Activated gamma-delta T cell treated with anti-CD3 and anti-CD28 coated beads, Interleukin-2, amount 50 U/mL, for 16 hours (primary cell): ENCODE results near the gene CSNK1G3.

Source experiments
- DNase-seq: peaks from one replicate; pipeline ENCODE4 v3.0.0-alpha.2; 2020; ENCODE audit warnings: low read depth

Gene CSNK1G3

DNA sequence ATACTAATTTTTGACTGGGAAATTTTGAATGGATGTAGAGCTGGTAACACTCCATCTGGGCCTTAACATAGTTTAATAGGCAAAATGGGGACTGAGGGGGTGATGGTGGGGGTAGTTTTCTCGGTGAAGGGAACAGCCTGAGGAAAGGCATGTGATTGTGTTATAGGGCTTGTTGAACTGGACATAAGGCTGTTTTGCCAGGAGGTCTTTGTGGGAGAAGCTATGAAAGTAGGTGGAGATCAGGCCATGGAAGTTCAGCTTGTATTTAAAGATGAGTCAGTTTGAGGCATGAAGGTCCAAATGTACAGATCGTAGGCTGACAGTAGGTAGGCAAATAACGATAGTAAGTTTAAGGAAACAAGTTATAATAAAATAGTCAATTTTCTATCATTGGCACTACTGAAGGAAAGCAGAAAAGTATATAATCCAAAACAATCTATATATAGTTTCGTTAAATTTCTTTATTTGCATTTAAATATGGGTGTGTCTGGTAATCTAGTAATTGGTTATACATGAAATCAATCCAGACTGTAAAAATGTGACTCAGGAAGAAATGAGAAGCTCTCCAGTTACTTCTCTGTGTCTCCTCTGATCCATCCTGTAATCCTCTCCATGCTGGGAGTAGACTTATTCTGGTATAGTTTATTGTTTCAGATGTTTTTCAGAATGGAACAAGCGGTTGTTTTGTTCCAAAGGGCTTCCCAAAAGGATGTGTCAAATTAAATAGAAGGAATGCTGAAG, 2.8 kb downstream of the CSNK1G3 start:
- DNase-seq, result no peak

DNA sequence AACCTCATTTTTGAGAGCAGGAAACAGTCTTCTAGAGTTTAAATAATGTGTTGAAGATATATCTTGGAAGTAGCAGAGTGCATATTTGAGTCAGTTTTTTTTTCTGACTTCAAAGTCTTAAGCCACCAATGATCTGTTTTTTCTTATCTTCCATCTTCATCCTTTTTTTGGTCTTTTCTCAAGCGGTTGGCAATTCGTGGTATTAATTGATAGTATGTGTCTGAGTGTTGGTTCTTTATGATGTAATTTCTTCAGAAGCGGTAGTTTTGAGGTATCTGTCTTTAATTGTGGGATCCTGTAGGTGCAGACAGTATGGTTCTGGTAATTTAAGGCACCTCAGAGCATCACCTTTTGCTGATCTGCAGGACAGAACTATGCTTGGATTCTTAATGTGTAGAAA, 3.9 kb downstream of the CSNK1G3 start:
- DNase-seq, result no peak

DNA sequence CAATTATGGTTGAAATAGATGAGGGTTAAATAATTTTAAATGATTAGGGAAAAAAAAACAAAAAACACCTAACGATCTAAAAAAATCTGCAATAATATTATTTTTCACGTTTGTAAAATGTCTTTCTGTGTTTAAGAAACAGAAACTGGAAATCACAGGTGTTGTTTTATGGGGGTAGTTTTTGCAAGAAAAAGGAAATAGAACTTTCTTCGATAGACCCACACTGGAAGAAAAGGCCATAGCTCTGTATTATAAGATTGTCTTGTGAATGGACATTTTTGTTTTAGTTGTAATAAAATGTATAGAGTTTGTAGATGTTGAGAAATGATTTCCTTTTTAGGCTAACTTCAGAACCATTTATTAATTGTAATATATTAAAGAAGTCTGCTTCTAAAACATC, 5.5 kb downstream of the CSNK1G3 start:
- no peak for DNase-seq

DNA sequence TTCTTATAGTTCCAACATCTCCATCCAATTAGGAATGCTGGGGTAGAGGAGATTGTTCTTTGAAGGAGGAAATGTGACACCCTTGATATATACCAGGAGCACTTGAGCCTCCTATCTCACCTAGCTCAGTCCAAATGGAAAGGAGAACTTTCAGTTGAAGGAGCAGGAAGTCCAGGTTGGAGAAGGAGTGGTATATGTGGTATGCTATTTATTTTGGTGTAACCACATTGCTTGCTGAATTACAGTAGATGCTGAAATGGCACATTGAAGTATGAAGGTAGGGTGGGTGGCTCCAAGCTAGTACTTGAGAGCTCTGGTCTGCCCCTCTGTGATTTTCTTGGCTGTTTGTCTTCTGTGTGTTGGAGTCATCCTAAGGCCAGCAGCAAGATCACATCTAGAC, 6.1 kb downstream of the CSNK1G3 start:
- no peak for DNase-seq

DNA sequence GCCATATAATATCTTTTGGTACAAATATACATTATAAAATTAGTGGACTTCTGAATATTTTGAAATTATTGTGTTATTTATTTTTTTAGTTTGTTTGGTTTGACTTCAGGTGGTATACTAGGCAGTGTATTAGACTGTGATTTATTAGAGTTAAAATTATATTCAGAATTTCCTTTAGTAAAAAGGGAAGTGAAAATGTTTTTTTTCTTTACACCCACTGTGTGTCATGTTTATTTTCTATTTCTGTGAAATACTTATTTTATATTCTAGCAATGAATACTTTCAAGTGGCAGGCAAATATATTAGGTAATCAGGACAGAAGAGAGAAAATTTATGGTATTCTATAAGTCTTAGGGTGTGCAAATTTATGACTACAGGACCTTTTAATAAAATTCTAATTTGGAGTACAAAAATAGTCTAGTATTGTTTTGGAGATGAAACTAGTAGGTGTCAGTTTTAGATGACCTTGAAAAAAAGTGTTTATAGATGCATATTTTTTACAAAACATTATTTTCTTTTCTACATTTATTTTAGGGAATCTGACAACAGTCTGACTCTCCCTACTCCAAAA, 8.8 kb downstream of the CSNK1G3 start:
- DNase-seq, result no peak

DNA sequence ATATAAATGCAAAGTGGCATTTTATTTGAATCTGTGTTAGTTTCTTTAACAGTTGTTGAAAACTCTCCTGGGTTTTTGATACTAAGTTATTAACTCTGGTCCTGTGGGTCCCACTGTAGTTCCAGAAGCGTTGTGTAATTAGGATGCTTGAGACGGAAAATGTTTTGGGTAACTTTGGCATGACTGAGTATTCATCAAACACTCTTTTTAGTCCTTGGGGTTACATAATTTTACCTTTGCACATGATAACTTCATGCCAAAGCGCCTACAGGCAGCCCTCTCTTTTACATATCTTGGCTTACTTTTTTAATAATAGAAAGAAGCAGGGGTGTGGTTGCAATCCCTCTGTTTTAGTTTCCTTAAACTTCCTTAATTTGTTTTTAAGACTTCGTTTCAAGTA, 12.2 kb downstream of the CSNK1G3 start:
- no peak for DNase-seq

DNA sequence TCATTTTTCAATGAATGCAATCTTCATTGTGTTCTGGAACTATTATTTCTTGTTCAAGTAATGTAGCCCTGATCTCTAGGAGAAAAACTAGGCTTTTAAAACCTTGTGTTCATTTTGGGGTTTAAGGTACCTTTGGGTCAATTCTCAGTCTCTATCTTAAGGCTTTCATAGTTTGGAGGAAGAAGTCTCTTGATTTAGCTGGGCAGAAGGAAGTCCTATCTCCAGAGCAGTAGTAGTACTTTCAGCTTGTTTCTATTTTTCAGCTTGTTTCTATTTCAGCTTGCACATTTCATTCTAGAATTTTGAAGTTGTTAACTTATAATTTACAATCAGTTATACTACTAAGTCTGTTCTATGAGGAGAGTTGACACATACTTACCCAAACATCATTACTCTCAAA, 15.2 kb downstream of the CSNK1G3 start:
- no peak for DNase-seq

DNA sequence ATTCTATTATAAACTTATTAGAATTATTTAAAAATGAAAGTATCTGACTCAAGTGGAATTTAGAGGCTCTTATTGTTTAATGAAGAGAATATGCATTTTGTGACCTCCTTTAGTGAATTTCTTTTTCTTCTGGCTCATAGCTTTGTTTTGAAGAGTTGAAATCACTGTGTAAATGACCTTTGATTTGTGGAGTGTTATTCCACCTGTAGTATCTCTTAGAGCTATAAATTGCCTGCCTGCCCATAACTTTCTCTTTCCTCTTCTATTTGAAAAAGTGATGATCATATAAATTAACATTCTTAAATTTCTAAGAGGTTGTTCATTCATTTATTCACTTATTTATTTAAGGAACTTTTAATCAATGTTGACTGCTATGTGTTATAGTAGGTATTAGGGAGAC, 16.1 kb downstream of the CSNK1G3 start:
- no peak for DNase-seq

DNA sequence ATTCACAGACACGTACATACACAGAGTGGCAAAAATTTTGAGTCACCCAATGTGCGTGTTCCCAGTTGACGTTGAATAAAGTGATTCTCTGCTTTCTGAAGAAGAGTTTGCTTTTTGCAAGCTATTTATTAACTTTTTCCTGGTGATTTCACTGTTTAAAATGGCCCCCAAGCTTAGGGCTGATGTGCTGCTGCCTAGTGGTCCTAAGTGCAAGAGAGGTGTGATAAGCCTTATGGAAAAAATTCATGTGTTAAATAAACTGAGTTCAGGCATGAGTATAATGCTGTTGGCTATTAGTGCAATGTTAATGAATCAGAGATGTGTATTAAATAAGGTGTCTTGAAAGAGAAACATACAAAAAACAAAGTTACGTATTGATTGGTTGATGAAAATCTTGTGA, 16.9 kb downstream of the CSNK1G3 start:
- DNase-seq, result no peak

DNA sequence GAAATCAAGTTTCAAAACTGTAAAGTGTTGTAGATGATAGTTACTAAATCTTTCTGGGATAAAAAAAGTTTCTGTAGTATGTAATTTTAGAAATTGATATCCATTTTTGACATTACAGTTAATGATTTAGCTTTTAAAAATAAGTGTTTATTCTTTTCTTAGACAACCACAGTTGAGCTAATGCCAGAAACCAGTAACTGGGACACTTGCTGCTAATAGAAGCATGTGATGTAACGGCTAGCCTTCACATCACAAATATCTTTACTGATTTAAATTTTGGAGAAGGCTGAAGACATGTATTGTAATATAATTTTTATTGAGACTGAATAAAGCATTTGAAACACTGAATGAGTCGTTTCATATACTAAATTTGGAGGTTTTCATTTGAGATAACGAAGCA, 18.8 kb downstream of the CSNK1G3 start:
- no peak for DNase-seq

DNA sequence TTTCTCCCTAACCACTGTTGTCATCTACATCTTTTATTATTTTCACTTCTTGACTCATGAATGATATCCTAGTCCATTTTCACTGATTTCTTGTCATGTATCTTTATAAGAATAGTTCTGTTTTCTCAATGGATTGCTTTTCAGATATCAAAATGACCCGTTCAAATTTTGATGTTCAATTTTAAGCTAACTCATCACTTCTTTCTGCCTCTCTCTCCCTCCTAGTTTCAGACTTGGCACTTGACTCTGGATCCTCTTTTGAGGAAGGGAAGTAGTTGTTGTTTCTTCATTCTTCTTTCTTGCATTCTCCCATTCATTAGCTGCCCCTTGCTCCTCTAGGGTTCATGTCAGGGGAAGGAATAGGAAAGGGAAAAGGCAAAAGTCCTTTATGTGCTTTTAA, 23.7 kb downstream of the CSNK1G3 start:
- DNase-seq, result no peak

DNA sequence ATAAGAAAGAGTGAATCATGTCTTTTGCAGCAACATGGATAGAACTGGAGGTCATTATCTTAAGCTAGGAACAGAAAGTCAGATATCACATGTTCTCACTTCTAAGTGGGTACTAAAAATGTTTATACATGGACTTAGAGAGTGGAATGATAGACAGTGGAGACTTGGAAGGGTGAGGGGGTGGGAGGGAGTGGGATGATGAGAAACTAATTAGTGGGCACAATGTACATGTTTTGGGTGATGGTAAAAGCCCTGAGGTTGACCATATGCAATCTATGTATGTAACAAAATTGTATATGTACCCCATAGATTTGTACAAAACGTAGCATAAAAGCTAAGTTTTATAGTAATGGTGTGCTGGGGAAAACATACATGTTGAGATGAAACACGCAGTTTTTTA, 25.3 kb downstream of the CSNK1G3 start:
- no peak for DNase-seq

DNA sequence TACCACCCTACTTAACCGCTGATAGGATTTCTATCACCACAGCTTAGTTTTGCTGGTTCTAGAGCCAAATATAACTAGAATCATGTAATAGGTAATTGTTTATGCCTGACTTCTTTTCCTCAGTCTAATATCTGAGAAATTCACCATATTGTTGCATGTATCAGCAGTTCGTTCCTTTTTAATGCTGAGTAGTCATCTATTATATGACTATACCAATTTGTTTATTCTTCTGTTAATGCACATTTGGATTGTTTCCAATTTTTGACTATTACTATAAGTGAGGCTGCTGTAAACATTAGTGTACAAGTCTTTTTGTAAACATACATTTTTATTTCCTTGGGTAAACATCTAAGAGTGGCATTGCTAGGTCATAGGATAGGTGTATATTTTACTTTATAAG, 25.9 kb downstream of the CSNK1G3 start:
- no peak for DNase-seq

DNA sequence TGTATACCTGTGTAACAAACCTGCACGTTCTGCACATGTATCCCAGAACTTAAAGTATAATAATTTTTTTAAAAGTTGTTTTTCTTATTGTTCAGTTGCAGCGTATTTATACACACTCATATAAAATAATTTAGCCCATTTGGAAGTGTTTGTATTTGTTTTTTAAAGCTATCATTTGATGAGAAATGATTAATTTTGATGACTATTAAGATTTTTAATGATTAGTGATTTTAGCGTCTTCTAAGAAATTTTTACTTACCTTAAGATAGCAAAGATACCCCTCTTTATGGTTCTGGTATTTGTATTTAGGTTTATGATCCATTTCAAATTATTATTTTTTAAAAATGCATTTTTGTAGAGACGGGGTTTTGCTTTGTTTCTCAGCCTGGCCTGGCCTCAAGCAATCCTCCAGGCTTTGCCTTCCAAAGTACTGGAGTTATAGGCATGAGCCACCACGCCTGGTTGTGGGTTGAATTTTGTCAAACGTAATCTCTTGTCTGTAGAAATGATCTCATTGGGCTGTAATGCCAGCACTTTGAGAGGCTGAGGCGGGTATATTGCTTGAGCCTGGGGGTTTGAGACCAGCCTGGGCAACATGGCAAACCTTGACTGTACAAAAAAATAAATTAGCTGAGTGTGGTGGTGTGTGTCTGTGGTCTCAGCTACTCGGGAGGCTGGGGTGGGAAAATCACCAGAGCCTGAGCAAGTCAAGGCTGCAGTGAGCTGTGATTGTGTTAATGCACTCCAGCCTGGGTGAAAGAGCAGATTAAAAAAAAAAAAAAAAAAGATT, 26.9 kb downstream of the CSNK1G3 start:
- DNase-seq, result no peak

DNA sequence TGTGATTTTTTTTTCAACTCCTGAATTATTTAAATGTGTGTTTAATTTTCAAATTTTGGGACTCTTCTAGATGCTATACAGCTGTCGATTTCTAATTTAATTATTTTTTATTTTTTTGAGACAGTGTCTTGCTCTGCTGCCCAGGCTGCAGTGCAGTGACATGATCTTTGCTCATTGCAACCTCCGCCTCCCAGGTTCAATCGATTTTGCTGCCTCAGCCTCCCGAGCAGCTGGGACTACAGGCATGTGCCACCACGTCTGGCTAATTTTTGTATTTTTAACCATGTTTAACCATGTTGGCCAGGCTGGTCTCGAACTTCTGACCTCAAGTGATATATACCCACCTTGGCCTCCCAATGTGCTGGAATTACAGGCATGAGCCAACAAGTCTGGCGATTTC, 28.6 kb downstream of the CSNK1G3 start:
- DNase-seq, result no peak

DNA sequence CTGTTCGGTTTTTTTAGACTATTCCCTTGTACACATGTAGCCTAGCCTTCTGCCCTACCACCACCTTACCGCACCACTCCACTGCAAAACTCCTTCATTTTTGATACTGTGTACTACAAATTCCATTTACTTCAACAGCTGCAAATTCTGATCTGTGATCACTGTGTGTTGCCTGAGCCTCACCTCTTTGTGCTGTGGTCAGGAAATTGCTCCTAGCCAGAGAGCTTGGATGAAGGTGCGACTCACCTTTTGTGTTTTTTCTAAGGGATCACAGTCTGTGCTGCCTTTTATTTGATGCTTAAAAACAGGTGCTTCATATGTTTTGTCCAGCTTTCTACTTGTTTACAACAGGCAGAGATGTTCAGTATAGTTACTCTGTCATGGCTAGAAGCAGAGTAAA, 31.5 kb downstream of the CSNK1G3 start:
- DNase-seq, result no peak

DNA sequence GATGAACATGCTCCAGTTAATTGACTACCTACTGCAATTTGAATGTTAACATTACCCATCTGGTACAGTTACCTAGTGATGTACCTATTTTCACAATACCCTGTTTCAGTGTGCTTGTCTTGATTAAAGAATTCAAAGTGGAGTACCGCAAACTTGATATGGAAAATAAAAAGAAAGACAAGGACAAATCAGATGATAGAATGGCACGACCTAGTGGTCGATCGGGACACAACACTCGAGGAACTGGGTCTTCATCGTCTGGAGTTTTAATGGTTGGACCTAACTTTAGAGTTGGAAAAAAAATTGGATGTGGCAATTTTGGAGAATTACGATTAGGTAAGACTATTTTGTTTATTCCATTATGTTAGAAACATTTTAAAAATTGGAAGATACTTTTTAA, 33.5 kb downstream of the CSNK1G3 start:
- DNase-seq, result no peak

DNA sequence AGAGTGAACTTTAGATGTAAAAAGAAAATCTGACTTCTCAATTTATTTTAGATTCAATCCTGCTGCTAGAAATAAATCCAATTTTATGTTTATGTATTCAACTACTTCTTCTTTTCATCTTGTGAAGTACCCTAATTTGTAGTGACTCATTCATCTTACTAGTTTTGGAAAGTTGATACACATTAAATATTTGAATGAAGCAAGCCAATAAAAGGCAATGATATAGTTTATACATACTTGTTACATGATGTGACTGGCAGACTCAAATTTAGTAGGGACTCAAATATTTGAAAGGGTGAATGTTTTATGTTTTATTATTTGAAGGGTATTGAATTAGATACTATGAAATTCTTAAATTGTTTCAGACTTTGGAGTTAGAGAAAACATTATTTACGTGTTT, 34.7 kb downstream of the CSNK1G3 start:
- no peak for DNase-seq

DNA sequence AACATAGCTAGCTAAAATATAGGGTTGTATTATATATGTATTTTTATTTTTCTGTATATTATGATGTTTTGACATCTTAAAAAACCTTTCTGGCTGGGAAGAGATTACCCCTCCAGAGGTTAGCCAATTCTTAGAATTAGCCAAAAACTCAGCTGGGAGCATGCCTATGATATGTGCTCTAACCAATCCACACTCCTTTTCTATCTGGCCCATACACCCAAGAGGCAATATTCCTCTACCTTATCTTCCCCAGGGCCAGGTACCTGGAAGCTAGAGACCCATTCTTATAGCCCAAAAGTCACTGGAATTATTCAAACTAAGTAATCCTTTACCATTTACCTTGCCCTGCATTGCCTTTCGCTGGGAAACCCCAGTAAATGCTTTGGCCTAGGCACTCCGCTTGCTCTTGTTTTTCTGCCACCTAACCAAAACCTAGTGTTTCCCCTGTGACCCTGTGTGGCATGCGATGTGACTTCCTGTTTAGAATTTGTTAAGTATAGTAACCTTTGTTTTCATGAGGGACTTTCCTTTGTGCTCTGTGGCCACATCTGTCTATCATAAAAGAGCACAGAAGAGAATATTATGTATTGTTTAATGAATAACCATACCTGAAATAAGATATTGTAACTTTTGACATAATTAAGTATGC, 37.4 kb downstream of the CSNK1G3 start:
- peak; percentile 66 for DNase-seq

DNA sequence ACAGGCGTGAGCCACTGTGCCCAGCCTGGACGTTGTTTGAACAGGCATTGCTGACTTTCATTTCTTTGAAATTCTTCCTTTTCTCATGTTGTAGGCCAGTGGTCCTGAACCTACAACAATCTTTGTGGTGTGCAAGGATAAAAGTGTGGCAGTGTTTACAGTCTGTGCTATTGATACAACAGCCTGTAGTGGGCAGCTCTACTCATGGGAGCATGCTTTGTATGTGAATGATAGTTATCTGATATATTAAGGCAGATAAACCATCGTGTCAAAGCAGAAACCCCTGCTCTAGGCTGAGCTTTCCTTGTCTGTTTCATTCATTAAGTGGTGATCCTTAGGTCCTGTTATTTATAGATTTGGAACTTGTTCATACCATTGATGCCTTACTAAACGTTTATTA, 42.6 kb downstream of the CSNK1G3 start:
- no peak for DNase-seq

DNA sequence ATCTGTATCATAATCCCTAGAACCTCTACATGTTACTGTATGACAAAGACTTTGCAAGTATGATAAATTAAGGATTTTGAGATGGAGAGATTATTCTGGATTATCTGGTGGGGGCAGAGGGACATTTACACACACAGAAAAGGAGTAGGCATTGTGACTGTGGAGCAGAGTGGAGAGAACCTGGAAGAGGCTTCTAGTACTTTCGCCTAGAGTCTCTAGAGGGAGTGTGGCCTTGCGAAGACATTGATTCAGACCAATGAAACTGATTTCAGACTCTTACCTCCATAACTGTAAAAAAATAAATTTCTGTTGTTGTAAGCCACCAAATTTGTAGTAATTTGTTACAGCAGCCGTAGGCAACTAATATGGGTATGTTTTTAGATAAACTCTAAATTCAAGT, 45.9 kb downstream of the CSNK1G3 start:
- DNase-seq, result no peak

DNA sequence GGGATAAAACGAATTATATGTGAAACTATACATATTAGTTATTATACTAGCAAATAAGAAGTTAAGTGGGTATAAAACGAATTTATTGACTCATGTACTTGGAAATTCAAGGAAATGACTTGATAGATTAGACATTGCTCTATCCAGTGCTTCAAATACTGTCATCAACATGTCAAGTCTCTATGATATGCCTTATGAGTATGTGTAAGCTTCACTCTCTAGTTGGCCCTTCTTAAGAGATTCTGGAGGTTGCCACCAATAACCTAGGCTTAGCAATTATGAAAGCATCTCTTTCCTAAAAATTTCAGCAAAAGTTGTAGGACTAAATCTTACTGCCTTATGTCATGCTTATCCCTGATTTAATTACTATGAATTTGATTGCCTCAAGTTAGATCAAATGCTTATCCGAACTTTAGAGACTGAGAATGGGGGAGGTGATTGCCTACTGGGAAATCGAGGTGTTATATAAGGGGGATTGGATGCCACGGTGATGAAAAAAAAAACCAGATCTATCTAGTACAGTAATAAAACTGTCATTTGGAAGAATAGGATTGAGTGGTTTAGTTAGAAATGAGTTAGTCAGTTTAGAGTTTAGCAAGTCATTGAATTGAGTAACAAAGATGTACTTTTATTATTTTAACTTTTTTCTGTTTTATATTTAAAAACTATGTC, 46.9 kb downstream of the CSNK1G3 start:
- no peak for DNase-seq

DNA sequence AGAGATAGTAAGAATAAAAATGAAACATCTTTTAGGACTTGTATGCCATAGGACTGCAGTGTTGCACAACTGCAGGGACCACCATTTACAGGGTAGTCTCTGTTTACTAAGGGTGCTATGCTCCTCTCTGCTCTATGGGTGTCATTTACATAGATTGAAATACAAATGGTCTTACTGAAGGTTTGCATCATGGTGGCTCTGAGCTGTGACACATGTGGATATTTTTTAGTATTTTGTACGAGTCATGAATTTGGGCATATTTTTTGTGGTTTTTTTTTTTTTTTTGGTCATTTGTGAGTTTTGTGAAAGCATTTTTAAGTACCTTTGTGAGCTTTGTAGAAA, 47.4 kb downstream of the CSNK1G3 start:
- no peak for DNase-seq
